ENCODE results near the gene ANKRD44. TPM values are rescaled to one million over a fixed set of nuclear protein-coding genes. Genes with fewer than 3 reads are reported as not detected.
"Not testable (repeated sequence)": the region's sequence is repeated elsewhere in the genome, so short reads cannot be mapped to it uniquely, and the experiment has no call there.

ANKRD44 gene
- total RNA-seq, 1 donor from 2014 or later = 5.6 TPM

- no peak for DNase-seq
Observed at GRCh38 chr2:197256547-197257170, 53.9 kb downstream of the ANKRD44 start.

- DNase-seq = no peak
Observed at GRCh38 chr2:197256021-197256420, 54.6 kb downstream of the ANKRD44 start.

- DNase-seq = no peak
Observed at GRCh38 chr2:197255543-197255942, 55.0 kb downstream of the ANKRD44 start.

- DNase-seq = no peak
Observed at GRCh38 chr2:197254776-197255530, 55.6 kb downstream of the ANKRD44 start.

GRCh38 chr2:197251576-197251975, 59.0 kb downstream of the ANKRD44 start:
- DNase-seq = no peak

- no peak for DNase-seq
Observed at GRCh38 chr2:197251163-197251562, 59.4 kb downstream of the ANKRD44 start.

GRCh38 chr2:197250084-197250397, 60.5 kb downstream of the ANKRD44 start:
- no peak for DNase-seq

GRCh38 chr2:197249381-197250083, 61.0 kb downstream of the ANKRD44 start:
- no peak for DNase-seq

GRCh38 chr2:197248623-197249022, 62.0 kb downstream of the ANKRD44 start:
- no peak for DNase-seq

- DNase-seq = no peak
Observed at GRCh38 chr2:197248001-197248401, 62.6 kb downstream of the ANKRD44 start.

GRCh38 chr2:197247083-197247482, 63.5 kb downstream of the ANKRD44 start:
- DNase-seq = no peak

GRCh38 chr2:197245829-197246804, 64.5 kb downstream of the ANKRD44 start:
- no peak for DNase-seq

- DNase-seq = no peak
Observed at GRCh38 chr2:197244349-197244748, 66.2 kb downstream of the ANKRD44 start.

GRCh38 chr2:197242719-197243118, 67.9 kb downstream of the ANKRD44 start:
- DNase-seq = no peak

- no peak for DNase-seq
Observed at GRCh38 chr2:197241596-197241995, 69.0 kb downstream of the ANKRD44 start.

- DNase-seq = no peak
Observed at GRCh38 chr2:197241153-197241552, 69.4 kb downstream of the ANKRD44 start.

GRCh38 chr2:197240421-197241041, 70.0 kb downstream of the ANKRD44 start:
- DNase-seq = no peak

- DNase-seq = not testable (repeated sequence)
Observed at GRCh38 chr2:197240018-197240417, 70.6 kb downstream of the ANKRD44 start.

GRCh38 chr2:197239434-197239833, 71.1 kb downstream of the ANKRD44 start:
- DNase-seq = no peak

GRCh38 chr2:197238043-197238365, 72.6 kb downstream of the ANKRD44 start:
- no peak for DNase-seq

GRCh38 chr2:197237291-197238042, 73.1 kb downstream of the ANKRD44 start:
- no peak for DNase-seq

GRCh38 chr2:197236816-197237215, 73.8 kb downstream of the ANKRD44 start:
- DNase-seq = no peak
